ENCODE data around the gene CPED1.
"Not testable (repeated sequence)": the region's sequence is repeated elsewhere in the genome, so short reads cannot be mapped to it uniquely, and the experiment has no call there.

CPED1 gene

GRCh38 chr7:120981888-120982615 lies 6.5 kb upstream of the CPED1 start:
- DNase-seq (ENCODE audit: low spot score) = no peak

- DNase-seq (ENCODE audit: low spot score) = not testable (repeated sequence)
These were observed 4.9 kb upstream of the CPED1 start for GRCh38 chr7:120983592-120983991.

- no peak for DNase-seq (ENCODE audit: low spot score)
These were observed 4.1 kb upstream of the CPED1 start for GRCh38 chr7:120984406-120984805.

GRCh38 chr7:120985130-120985758 lies 3.3 kb upstream of the CPED1 start:
- no peak for DNase-seq (ENCODE audit: low spot score)

DNA sequence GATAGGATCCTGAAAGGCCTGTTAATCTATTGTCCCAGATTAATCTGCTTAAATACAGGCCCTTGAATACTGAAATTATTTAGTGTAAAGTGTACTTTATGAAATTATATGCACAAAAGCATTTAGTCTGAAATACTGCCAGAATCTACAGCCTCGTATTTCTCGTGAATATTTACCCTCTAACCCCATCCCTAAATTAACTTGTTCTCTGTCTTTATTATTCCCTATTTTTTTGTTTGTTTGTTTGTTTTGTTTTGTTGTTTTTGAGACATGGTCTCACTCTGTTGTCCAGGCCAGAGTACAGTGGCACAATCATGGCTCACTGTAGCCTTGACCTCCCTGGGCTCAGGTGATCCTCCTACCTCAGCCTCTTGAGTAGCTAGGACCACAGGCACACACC lies 2.7 kb upstream of the CPED1 start:
- DNase-seq (ENCODE audit: low spot score) = no peak

- DNase-seq (ENCODE audit: low spot score) = no peak
These were observed 1.9 kb upstream of the CPED1 start for GRCh38 chr7:120986650-120987049.

DNA sequence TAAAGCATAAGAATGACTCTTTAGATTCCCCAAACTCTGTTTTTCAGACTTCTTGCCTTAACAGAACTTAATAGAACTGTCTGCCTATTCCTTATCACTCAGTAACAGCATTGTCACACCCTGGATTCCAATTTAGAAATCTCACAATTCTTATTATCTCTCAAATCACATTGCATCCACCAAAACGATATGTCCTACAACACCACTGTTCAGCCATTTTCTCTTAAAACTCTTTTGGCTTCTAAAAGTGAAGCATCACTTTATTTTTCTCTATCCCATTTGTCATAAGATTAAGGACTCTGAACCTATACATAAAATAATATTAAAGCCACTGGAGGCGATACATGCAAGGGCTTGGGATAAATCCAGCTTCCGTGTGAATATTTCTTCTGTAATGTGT lies 1.2 kb upstream of the CPED1 start:
- DNase-seq (ENCODE audit: low spot score) = no peak

- DNase-seq (ENCODE audit: low spot score) = peak; percentile 91
These were observed 574 bp upstream of the CPED1 start for GRCh38 chr7:120987683-120988590.

DNA sequence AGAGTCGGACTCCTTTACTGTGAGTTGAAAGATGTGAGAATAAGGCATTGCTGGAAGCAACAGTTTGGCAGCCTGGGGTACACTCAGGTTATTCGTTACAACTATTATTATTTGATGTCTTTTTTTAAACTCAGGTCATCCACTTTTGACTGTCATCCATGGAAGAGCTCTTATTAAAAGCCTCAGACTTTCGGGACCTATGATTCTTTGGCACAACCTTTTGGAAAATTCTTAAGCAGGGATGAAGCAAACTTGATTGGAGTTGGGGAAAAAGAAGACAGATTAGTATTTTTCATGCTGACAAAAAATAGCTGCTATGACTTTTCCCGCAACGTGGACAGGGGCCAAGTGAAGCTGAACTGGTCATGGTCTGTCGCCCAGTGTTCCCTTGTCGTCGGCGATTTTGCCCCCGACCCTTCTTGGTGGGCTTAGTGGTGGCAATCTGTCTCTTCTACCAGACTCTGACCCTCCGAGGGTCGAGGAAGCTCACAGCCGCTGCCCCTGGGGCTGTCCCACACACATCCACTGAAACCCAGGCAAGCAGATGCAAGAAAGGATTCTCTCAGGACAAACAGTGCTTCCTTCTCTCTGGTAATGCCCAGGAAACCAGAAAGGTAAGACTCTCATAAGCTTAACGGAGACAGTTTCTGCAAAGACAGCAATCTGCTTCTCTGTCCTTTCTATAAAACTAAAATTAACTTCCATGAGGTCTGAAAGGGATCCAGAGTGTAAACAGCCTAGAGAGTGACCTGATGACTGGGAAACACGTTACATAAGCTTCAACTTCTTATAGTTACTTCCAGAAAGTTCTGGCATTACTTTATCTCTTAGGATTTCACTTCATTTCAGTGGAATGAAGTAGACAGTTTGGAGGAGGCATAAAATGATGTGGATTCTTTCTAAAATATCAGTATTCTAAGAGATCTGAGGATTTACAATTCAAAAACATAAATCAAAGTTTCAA lies 1.0 kb downstream of the CPED1 start:
- no peak for DNase-seq (ENCODE audit: low spot score)

- no peak for DNase-seq (ENCODE audit: low spot score)
These were observed 2.1 kb downstream of the CPED1 start for GRCh38 chr7:120990468-120991118.

GRCh38 chr7:120991161-120991560 lies 2.6 kb downstream of the CPED1 start:
- DNase-seq (ENCODE audit: low spot score) = no peak

DNA sequence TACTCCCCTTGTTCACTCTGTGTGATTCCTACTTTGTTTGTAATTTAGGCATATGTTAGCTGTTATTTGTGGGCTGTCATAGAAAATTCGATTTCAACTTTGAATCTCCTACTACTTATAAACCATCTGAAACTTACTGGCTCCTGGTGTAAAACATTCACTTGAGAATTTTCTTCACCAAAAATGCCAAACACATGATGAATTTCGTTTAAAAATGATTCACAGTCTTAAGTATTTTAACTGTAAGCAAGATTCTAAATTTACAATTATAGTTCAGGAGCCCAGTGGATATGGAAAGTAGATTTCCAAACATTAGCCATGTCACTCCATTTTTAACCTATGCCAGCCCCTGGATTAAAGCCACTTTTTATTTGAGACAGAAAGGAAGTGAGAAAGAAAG lies 3.1 kb downstream of the CPED1 start:
- no peak for DNase-seq (ENCODE audit: low spot score)

DNA sequence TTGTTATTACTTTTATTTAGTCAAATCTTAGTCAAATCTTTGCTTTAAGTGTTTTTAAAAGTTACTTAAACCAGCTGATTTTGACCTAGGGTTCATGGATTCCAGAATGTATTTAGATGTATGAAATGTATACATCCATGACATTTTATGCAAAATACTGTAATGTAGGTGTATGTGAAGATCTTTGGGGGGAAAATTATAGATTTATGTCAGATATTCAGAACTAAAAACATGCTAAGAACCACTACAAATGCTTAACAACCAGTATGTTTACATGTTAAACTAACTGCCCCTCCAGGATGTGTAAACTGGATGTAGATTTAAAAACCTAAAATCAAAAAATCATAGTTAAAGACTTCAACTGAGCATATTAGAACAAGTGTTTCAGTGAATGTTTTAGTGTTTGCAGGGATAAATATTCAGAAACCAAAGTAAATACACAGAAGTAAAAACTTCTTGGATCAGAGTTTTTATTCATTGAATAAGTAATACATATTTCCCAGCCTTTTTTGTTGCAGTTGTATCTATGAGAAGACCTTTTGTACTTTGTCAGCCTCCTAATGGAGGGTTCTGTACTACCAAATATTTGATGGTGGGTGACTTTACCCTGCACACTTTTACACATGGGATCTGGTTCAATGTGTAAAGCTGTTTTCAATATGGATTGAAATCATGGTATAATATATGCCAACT lies 3.9 kb downstream of the CPED1 start:
- DNase-seq (ENCODE audit: low spot score) = no peak

GRCh38 chr7:120992965-120993494 lies 4.5 kb downstream of the CPED1 start:
- no peak for DNase-seq (ENCODE audit: low spot score)

DNA sequence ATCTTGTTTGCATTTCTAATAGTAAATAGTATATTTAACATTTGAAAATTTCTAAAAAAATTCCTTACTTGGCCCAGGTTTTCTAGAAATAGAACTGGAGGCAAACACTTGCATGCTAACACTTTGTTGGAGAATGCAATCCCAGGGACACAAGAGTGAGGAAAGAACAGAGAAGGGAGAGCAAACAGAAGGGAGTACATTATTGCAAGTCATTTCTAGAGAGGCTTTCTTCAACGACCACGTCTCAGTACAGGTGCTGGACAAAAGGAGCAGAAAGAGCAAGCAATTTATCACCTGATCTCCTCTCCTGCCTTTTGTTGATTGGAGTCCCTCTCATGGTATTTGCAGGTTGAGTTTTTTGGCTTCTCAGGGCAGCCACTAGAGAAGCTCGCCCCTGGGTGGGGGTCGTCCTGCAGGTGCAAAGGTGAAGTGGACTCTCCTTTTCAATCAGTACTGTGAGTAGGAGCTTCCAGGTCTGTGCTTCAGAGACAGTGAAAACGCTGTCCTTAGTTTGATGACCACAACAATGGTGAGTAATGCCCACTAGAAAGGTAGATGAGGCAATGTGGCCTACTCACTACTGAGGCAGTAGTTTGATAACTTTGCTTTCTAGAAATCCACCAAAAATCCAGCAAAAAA lies 5.2 kb downstream of the CPED1 start:
- DNase-seq (ENCODE audit: low spot score) = no peak

GRCh38 chr7:120994512-120995410 lies 6.2 kb downstream of the CPED1 start:
- no peak for DNase-seq (ENCODE audit: low spot score)

- no peak for DNase-seq (ENCODE audit: low spot score)
These were observed 7.1 kb downstream of the CPED1 start for GRCh38 chr7:120995654-120996053.

- DNase-seq (ENCODE audit: low spot score) = no peak
These were observed 7.9 kb downstream of the CPED1 start for GRCh38 chr7:120996333-120996987.

Measured in left forelimb (tissue), 1 donor.